HG03066 (cell line): ENCODE data around the gene DHX15.
"Not testable (repeated sequence)": the region's sequence is repeated elsewhere in the genome, so short reads cannot be mapped to it uniquely, and the experiment has no call there.

Experiments used
- ATAC-seq: cut with Tn5 transposase; IDR thresholded peaks from one replicate; pipeline ENCODE4 v1.9.1; 2021; ENCODE audit warnings: low read depth; ENCODE audit not compliant: unreplicated experiment

The DHX15 gene

DNA sequence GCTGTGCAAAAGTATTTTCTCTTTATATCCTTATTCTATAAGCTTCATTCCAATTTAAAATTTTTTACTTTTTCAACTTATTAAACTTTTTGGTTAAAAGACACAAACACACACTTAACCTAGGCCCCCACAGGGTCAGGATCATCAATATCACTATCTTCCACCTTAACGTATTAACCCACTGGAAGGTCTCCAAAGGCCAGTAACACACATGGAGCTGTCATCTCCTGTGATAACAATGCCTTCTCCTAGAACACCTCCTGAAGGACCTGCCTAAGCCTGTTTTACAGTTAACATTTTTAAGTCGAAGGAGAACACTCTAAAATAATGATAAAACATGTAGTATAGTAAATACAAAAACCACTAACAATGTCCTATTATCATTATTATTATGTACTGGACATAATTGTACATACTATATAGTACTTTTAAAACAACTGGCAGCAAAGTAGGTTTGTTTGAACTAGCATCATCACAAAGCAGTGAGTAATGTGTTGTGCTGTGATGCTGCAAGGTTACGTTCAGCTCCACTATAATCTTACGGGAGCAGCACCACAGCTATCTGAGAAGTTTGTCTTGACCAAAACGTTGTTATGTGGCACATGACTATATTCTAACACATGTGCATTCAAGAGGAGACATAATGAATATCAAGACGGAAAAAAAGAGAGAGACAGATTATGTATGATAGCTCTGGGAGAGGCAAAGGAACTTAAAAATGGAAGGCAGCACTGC, 33.7 kb downstream of the DHX15 start:
- ATAC-seq: no peak

GRCh38 chr4:24547979-24548378, 36.4 kb downstream of the DHX15 start:
- no peak for ATAC-seq

- no peak for ATAC-seq
These were observed 40.0 kb downstream of the DHX15 start for GRCh38 chr4:24544208-24544988.

GRCh38 chr4:24537025-24537424, 47.3 kb downstream of the DHX15 start:
- no peak for ATAC-seq

DNA sequence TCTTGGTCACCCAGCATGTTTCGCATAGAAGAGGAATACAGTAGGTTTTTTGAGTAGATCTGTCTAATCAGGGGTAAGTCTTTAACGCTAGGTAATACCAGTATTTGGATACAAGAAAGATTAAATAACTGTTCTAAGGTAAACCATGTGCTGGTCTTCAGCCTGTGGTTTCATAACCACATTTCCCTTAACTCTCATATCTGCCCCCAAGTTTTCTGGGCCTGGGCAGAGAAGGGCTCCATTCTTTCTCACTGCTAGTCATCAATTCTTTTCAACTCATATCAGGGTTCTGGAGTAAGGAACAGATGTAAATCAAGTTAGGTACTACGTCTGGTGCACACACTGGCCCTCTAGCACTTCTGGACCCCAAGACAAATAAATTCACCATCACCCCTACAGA, 49.0 kb downstream of the DHX15 start:
- ATAC-seq: no peak

- ATAC-seq: no peak
These were observed 51.0 kb downstream of the DHX15 start for GRCh38 chr4:24533364-24533763.

- ATAC-seq: no peak
These were observed 54.8 kb downstream of the DHX15 start for GRCh38 chr4:24529555-24529954.

DNA sequence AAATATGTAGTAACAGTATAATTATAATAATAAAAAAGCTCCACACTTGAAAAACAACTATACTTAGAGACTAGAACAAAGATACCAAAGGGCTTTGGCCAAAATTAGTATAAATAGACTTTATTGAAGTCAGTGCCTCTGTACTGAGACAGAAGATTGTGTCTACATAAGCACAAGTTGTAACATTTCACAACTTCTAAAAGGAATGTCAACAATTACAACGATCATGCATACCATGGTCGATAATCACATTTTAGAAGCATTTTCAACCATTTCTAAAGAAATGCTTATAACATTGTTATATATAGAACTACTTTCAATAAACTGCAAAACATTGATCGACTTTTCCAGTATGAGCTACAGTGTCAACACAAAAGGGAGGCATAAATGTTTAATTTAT, 57.0 kb downstream of the DHX15 start:
- ATAC-seq: no peak

DNA sequence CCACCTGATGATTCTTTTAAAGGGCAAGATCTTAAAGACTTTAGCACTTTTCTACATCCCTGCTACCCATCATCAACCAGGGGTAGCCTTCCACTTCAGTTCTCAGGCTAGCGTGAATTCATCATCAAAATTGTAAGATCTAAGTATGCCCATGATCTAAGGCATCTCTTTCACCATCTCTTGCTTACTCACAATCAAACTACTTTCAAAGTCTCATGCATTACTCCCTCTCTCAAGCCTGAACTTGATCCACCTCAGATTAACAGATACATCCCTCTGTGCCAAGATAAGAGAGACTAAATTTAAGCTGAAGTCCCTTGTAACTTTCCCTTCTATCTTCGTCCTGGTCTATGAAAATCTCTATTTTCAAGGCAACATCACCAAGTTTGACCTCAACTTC, 62.8 kb downstream of the DHX15 start:
- ATAC-seq: no peak

- ATAC-seq: no peak
These were observed 64.7 kb downstream of the DHX15 start for GRCh38 chr4:24519649-24520048.

DNA sequence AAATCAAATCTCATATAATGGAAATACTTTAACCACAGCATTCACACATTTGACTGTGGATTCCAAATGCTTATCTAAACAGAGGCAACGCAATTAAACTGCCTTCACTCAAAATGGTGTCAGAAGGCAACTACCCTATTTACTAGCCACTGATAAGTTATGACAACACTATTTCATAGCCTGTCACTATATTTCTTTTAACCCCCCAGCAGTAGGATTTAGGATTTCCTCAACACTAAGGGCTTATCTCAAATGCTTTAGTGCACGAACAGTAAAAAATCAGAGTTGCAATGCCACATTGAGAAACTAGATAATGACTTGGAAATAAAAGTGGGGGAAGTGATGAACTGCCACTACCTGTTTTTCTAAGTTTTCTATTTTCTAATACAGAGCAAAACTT, 66.7 kb downstream of the DHX15 start:
- no peak for ATAC-seq

GRCh38 chr4:24516926-24517325, 67.4 kb downstream of the DHX15 start:
- no peak for ATAC-seq

GRCh38 chr4:24515698-24516097, 68.7 kb downstream of the DHX15 start:
- ATAC-seq: no peak

DNA sequence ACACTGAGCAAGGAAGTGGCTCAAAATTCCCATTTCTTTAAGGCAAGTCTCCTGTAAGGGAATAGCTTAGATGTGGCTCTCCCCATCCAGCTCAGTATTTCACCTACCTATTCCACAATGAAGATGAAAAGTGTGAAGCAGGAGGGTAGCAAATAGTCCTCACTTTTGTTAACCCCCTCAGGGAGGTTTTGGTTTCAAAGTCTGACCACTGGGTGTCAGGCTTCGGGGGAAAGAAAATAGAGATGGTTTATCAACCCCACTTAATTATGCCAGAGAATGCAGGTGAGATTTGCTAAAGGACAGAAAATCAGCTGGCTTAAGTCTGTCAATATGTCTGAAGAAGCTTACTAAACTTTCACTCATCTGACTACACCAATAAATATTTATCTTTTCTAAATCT, 69.5 kb downstream of the DHX15 start:
- ATAC-seq: no peak

DNA sequence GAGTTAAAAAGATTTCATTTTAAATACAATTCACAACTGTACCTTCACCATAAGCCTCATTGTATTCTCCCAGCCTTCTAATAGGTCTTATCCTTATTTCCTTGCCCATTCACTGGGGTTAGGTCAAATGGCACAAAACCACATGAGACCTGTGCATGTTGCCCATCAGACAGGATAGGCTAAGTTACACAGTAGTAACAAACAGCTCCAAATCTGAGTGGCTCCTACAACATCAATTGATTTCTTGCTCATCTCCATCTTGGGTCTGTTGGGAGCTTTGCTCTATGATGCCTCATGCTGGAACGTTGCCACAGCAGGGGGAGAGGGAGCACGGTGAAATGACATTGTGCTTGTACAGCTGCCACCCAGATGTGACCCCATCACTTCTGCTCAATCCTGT, 70.6 kb downstream of the DHX15 start:
- no peak for ATAC-seq

GRCh38 chr4:24511371-24512063, 72.8 kb downstream of the DHX15 start:
- no peak for ATAC-seq

- ATAC-seq: no peak
These were observed 74.3 kb downstream of the DHX15 start for GRCh38 chr4:24510091-24510490.

DNA sequence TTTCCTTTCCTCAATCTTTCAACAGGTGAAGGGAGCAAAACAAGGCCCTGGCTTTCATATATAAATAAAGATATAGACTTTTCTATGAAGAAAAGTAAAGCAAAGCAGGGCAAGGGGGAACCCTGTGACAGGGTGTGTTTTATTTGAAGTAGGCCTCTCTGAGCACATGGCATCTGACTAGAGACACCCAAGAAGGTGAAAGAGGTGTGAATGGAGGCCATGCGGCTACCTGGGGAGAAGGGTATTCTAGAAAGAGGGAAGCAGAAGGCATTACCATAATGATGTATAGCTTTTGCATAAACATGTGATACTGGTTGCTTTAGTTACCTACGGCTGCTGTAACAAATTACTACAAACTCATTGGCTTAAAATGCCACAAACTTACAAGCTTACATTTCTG, 75.8 kb downstream of the DHX15 start:
- no peak for ATAC-seq

GRCh38 chr4:24507439-24507838, 76.9 kb downstream of the DHX15 start:
- no peak for ATAC-seq

DNA sequence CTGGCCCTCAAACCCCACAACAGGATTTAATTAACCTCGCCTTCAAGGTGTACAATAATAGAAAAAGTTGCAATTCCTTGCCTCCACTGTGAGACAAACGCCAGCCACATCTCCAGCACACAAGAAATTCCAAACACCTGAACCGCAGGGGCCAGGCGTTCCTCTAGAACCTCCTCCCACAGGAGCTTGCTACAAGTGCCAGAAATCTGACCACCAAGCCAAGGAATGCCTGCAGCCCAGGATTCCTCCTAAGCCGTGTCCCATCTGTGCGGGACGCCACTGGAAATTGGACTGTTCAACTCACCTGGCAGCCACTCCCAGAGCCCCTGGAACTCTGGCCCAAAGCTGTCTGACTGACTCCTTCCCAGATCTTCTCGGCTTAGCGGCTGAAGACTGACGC, 81.3 kb downstream of the DHX15 start:
- not testable (repeated sequence) for ATAC-seq

GRCh38 chr4:24497221-24497620, 87.1 kb downstream of the DHX15 start:
- no peak for ATAC-seq

DNA sequence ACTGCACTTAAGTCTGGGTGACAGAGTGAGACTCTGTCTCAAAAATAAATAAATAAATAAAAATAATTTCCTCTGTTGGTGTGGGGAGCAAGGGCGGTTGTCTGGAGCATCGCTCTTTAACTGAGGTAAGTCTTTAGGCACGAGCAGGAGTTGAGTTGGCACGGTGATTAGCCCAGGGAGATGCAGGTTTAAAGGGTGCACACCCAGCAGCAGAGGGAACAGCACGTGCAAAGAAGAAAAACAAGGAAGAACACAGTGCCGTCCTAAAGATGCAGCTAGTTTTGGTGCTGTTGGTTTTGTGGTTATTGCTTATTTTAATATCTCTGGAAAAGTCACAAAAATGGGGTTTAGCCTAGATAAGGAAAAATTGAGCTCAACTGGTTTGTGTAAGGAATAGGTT, 87.8 kb downstream of the DHX15 start:
- no peak for ATAC-seq
